ENCODE results near the gene MYO1A.
"Not testable (repeated sequence)": the region's sequence is repeated elsewhere in the genome, so short reads cannot be mapped to it uniquely, and the experiment has no call there.

MYO1A gene

GRCh38 chr12:56993346-56993745, 56.6 kb downstream of the MYO1A start:
- DNase-seq (ENCODE audit: low read depth): no peak

GRCh38 chr12:56991319-56992246, 58.3 kb downstream of the MYO1A start:
- no peak for DNase-seq (ENCODE audit: low read depth)

DNA sequence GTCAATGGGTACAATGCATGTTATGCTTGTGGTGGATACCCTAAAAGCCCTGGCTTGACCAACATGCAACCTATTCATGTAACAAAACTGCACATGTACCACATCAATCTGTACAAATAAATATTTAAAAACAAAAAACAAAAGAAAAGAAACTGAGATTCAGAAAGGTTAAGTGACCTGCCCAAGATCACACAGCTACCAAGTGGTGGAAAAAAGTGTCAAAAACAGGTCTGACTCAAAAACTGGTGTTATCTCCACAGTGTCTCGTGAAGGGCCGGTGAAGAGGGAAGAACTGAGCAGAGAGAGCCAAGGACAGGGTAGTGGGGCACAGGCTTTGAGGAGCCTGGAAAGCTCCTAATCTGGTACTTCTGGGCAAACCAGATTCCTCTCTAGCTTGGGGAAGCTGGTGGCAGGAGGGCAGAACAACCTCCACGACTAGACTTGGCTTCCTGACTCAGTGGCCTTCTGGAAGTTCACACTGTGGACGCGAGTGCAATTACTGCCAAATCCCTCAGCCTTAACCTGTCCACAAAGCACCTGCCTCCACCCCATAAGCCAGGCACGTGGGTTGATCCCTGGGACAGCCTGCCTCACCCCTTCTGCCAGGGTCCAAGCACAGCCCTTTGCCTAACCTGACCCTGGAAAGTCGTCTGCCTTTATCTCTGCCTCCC, 59.1 kb downstream of the MYO1A start:
- no peak for DNase-seq (ENCODE audit: low read depth)

- DNase-seq (ENCODE audit: low read depth): no peak
These were observed 59.9 kb downstream of the MYO1A start for GRCh38 chr12:56989861-56990610.

- no peak for DNase-seq (ENCODE audit: low read depth)
These were observed 61.7 kb downstream of the MYO1A start for GRCh38 chr12:56988207-56988739.

DNA sequence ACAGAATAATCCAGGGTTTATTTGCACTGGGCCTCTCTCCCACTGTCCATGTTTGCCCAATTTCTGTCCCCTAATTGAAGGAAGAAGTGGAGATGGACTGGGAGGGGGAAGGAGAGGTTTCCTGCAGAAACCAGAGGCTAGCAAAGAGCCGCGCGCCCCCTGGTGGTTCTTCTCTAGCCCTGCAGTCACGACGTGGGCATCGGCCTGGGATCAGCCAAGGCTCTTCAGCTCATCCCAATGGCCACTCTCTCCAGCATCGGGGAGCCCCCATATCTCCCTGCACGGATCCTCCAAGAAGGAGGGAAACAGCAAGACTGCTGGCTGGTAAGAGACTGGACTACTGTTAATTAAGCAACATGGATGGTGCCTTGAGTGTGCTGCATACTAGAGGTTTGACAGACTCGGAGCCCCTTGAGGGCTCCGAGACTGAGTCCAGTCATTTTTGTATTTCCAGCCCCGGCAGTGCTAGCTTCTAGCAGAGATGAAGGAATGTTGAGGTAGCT, 62.3 kb downstream of the MYO1A start:
- DNase-seq (ENCODE audit: low read depth): peak; percentile 67

GRCh38 chr12:56987011-56987410, 62.9 kb downstream of the MYO1A start:
- no peak for DNase-seq (ENCODE audit: low read depth)

DNA sequence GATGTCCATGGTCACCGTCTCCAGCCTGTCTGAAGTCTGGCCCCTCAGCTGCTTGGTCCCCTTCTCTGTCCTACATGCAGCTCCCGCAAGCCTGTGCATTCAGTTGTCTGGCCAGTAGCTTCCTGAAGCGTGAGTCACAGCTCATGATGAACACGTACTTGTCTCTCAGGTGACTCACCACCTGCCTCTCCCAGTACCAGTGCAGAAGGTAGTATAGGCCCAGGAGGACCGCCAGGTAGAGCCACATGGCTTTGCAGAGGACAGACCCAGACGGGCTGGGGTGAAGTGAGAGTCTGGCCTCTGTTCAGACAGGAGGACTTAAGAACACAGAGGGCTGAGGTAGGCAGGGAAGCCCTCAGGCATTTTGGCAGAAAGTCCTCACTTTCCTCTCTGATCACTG, 64.2 kb downstream of the MYO1A start:
- peak; percentile 12 for DNase-seq (ENCODE audit: low read depth)

GRCh38 chr12:56983386-56983785, 66.5 kb downstream of the MYO1A start:
- no peak for DNase-seq (ENCODE audit: low read depth)

DNA sequence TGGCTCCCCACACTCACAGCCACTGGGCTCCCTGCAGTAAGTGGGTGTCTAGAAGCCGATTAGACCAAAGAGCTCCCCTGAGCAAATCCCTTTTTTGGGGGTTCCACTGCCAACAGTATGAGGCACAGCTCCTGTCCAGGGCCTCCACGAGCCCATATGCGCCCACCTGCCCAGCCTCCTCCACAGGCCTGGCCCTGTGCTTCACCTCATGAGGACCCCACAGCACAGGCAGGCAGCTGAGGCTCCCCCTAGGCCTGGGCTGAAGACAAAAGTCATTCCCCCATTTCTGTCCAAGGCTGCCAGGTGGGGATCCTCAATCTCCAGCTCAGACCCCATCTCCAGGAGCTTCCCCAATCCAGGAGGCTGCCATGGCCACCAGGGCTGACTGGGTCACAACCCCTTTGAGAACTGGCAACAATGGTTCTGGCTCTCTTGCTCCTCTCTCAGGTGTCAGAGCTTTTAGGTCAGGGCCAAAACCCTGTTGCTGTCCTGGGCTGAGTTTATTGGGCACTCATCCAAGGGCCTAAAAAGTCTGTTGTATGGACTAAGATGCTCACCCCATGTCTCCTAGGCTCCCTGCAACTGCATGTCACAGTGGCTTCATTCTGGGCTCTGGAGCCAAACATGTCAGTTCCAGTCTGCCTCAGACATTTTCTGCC, 67.2 kb downstream of the MYO1A start:
- not testable (repeated sequence) for DNase-seq (ENCODE audit: low read depth)

DNA sequence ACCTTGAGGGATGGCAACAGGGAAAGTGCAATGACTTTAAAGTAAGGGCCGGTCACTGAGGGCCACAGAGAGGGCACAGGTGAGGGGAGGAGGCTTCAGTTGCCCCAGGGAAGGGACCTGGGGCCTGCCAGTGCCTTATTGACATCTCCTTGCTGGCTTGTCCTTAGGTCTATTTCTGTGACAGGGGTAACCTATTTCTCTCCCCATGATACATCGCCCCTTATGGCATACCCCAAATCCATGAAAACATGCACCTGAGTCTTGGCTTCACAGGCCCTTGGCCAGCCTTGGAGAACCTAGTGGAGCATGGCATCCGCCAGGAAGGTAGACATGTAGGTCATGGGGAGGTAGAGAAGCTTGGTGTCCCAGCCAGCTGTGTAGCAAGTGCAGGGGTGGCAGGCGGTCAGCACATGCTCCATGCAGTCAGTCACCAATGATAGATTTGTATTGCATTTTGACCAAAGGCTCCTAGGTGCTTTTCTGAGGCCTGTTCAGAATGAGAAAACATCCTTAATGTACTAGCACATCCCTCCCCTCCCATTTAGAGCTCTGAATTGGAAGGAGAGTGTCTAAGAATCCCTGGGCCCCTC, 68.9 kb downstream of the MYO1A start:
- DNase-seq (ENCODE audit: low read depth): no peak

DNA sequence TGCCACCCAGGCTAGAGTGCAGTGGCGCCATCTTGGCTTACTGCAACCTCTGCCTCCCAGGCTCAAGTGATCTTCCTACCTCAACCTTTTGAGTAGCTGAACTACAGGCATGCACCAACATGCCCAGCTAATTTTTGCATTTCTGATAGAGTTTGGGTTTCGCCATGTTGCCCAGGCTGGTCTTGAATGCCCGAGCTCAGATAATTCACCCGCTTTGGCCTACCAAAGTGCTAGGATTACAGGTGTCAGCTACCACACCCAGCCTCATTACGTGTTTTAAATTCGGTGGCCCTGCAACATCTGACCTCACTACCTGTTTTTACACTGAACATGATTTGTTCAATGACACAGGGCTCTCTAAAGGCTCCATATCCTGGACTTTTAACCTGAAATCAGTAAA, 69.7 kb downstream of the MYO1A start:
- DNase-seq (ENCODE audit: low read depth): no peak

DNA sequence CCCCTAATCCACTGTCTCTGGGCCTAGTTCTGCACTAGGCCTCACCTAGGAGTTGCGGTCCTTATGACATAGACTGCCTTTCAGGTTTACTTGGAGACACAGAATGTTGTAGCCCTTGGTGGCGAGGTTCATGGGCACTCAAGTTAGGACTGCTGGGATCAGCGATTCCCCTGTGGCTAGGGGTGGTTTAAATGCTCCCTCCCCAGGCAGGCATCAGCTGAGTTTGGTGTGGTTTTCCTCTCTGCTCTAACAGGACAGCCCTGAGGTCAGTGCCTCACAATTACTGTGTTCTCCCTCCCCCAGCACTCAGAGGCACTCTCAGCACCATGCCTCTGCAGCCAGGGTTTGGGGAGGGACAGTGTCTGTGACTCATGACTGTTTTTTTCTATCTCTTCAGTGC, 70.3 kb downstream of the MYO1A start:
- DNase-seq (ENCODE audit: low read depth): no peak
